SK-N-SH treated with all-trans-retinoic acid at 6 μM for 48 hours (cell line): ENCODE results near the gene TAGLN2.

Source experiments
- ARNTL ChIP-seq: fragments of 450-650 bp; formaldehyde crosslinking; IDR thresholded peaks from 2 replicates; pipeline ENCODE4 v1.5.0; 2020; ENCODE audit warnings: low read depth, mild to moderate bottlenecking, moderate library complexity, borderline replicate concordance
- CSDC2 ChIP-seq: fragments of 250-450 bp; sonication (Bioruptor Pico); IDR thresholded peaks from 2 replicates; pipeline ENCODE4 v1.5.0; 2020; ENCODE audit warnings: mild to moderate bottlenecking, moderate library complexity
- ESRRG ChIP-seq: fragments of 250-450 bp; sonication (Bioruptor Pico); IDR thresholded peaks from 2 replicates; pipeline ENCODE4 v1.6.1; 2021; ENCODE audit warnings: mild to moderate bottlenecking
- PPARA ChIP-seq: fragments of 250-450 bp; sonication (Bioruptor Pico); IDR thresholded peaks from 2 replicates; pipeline ENCODE4 v1.5.0; 2020; ENCODE audit warnings: mild to moderate bottlenecking, borderline replicate concordance
- ZFP3 ChIP-seq: fragments of 250-450 bp; sonication (Bioruptor Pico); IDR thresholded peaks from 2 replicates; pipeline ENCODE4 v1.5.0; 2020; ENCODE audit warnings: mild to moderate bottlenecking, moderate library complexity
- ZNF565 ChIP-seq: fragments of 450-650 bp; formaldehyde crosslinking; conservative IDR thresholded peaks from 2 replicates; pipeline ENCODE4 v1.5.0; 2020; ENCODE audit warnings: low read depth, mild to moderate bottlenecking, moderate library complexity
- TF ChIP-seq, protein P1 (sequence below): fragments of 250-450 bp; sonication (Bioruptor Pico); IDR thresholded peaks from 2 replicates; pipeline ENCODE4 v1.5.1; 2020; ENCODE audit warnings: low read depth, mild to moderate bottlenecking, moderate library complexity
- TF ChIP-seq, protein P2 (sequence below): fragments of 250-450 bp; sonication (Bioruptor Pico); IDR thresholded peaks from 2 replicates; pipeline ENCODE4 v1.8.0; 2021; ENCODE audit warnings: low read depth, mild to moderate bottlenecking, moderate library complexity, borderline replicate concordance
- TF ChIP-seq, protein P3 (sequence below): fragments of 250-450 bp; sonication (Bioruptor Pico); IDR thresholded peaks from 2 replicates; pipeline ENCODE4 v1.8.0; 2020; ENCODE audit warnings: mild to moderate bottlenecking, moderate library complexity, borderline replicate concordance

DNA sequence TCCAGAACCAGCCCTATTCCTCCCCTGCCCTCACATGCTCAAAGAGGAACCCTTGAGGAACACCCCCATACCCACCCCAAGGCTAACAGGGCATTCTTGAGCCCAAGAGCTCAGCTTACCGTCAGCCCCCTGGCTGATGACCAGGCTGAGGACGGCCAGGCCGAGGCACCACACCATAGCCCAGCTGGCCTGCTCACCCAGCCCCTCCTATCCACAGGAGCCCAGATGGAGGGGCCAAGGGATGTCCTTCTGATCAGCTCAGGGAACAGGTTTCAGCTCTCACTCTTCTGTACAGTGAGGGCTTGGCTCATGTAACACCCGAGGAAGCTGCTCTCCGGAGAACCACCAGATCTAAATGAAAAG, 18.0 kb upstream of the TAGLN2 start:
- TF ChIP-seq, protein P1, sequence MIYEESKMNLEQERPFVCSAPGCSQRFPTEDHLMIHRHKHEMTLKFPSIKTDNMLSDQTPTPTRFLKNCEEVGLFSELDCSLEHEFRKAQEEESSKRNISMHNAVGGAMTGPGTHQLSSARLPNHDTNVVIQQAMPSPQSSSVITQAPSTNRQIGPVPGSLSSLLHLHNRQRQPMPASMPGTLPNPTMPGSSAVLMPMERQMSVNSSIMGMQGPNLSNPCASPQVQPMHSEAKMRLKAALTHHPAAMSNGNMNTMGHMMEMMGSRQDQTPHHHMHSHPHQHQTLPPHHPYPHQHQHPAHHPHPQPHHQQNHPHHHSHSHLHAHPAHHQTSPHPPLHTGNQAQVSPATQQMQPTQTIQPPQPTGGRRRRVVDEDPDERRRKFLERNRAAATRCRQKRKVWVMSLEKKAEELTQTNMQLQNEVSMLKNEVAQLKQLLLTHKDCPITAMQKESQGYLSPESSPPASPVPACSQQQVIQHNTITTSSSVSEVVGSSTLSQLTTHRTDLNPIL (CRISPR knock-in tag): no peak
- TF ChIP-seq ESRRG (no peak), ARNTL (CRISPR knock-in tag) (no peak), PPARA (CRISPR knock-in tag) (no peak), ZFP3 (no peak), ZNF565 (CRISPR knock-in tag) (no peak), CSDC2 (CRISPR knock-in tag) (no peak)
- TF ChIP-seq, protein P2, sequence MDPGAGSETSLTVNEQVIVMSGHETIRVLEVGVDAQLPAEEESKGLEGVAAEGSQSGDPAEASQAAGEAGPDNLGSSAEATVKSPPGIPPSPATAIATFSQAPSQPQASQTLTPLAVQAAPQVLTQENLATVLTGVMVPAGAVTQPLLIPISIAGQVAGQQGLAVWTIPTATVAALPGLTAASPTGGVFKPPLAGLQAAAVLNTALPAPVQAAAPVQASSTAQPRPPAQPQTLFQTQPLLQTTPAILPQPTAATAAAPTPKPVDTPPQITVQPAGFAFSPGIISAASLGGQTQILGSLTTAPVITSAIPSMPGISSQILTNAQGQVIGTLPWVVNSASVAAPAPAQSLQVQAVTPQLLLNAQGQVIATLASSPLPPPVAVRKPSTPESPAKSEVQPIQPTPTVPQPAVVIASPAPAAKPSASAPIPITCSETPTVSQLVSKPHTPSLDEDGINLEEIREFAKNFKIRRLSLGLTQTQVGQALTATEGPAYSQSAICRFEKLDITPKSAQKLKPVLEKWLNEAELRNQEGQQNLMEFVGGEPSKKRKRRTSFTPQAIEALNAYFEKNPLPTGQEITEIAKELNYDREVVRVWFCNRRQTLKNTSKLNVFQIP (CRISPR knock-in tag): no peak
- TF ChIP-seq, protein P3, sequence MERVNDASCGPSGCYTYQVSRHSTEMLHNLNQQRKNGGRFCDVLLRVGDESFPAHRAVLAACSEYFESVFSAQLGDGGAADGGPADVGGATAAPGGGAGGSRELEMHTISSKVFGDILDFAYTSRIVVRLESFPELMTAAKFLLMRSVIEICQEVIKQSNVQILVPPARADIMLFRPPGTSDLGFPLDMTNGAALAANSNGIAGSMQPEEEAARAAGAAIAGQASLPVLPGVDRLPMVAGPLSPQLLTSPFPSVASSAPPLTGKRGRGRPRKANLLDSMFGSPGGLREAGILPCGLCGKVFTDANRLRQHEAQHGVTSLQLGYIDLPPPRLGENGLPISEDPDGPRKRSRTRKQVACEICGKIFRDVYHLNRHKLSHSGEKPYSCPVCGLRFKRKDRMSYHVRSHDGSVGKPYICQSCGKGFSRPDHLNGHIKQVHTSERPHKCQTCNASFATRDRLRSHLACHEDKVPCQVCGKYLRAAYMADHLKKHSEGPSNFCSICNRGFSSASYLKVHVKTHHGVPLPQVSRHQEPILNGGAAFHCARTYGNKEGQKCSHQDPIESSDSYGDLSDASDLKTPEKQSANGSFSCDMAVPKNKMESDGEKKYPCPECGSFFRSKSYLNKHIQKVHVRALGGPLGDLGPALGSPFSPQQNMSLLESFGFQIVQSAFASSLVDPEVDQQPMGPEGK (CRISPR knock-in tag): no peak
